GM10248 (cell line): ENCODE data around the gene ANTKMT.

ENCODE experiments used
- CTCF ChIA-PET: fragments of 300-600 bp; sonication (Branson Sonifier 250); formaldehyde crosslinking; extraction: SDS; loops from one replicate; lab custom pipeline; 2021; ENCODE audit warnings: antibody characterized with exemption; lab: Yijun Ruan, JAX
- POLR2A ChIA-PET: fragments of 350-650 bp; sonication (Branson Sonifier 250); formaldehyde crosslinking; extraction: SDS; loops from one replicate; lab custom pipeline; 2020; ENCODE audit warnings: antibody characterized with exemption; lab: Yijun Ruan, JAX
- DNase-seq: peaks from one replicate; pipeline ENCODE4 v3.0.0; 2012; ENCODE audit errors: extremely low spot score
- TF ChIP-seq, protein P1 (sequence below): IDR thresholded peaks from 2 replicates; pipeline ENCODE4 v1.5.1; 2012; ENCODE audit warnings: mild to moderate bottlenecking, low read depth; ENCODE audit errors: extremely low read depth, missing control alignments, control extremely low read depth

The ANTKMT gene

DNA sequence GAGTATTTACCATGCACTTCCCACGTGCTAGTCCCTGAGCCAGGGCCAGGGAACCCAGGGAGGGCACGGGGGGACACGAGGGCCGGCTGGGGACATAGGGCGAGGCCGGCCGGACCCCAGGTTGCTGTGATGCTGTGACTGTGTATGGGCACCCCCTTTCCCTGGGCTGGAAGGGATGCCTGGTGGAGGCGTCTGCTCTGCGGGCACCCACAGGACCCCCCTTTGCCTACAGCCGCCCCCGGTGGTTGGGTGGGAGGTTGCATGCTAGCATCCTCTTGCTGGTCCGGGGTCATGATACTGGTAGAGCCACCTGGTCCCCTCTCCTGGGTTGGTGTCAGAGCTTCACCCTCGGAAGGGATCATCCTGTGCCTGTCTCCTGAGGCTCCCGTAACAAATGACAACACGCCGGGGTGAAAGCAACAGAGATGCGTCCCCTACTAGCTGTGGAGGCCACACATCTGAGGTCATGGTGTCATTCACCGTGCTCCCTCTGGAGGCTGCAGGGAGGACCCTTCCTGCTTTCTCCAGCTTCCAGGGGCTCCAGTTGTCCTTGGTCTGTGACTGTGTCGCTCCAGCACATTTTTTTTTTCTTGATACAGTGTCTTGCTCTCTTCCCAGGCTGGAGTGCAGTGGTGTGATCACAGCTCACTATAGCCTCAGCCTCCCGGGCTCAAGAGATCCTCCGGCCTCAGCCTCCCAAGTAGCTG is 23.0 kb downstream of the ANTKMT start:
- ChIA-PET POLR2A (no interaction called here), CTCF (interaction anchor here (1.0 to 5.0 kb wide), 4 partner anchors 24 to 41 kb away, joined by 4 to 15 read pairs (median 6); partner anchors contain the start of gene ANTKMT)
- TF ChIP-seq, protein P1, sequence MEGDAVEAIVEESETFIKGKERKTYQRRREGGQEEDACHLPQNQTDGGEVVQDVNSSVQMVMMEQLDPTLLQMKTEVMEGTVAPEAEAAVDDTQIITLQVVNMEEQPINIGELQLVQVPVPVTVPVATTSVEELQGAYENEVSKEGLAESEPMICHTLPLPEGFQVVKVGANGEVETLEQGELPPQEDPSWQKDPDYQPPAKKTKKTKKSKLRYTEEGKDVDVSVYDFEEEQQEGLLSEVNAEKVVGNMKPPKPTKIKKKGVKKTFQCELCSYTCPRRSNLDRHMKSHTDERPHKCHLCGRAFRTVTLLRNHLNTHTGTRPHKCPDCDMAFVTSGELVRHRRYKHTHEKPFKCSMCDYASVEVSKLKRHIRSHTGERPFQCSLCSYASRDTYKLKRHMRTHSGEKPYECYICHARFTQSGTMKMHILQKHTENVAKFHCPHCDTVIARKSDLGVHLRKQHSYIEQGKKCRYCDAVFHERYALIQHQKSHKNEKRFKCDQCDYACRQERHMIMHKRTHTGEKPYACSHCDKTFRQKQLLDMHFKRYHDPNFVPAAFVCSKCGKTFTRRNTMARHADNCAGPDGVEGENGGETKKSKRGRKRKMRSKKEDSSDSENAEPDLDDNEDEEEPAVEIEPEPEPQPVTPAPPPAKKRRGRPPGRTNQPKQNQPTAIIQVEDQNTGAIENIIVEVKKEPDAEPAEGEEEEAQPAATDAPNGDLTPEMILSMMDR = no peak
- no peak for DNase-seq

DNA sequence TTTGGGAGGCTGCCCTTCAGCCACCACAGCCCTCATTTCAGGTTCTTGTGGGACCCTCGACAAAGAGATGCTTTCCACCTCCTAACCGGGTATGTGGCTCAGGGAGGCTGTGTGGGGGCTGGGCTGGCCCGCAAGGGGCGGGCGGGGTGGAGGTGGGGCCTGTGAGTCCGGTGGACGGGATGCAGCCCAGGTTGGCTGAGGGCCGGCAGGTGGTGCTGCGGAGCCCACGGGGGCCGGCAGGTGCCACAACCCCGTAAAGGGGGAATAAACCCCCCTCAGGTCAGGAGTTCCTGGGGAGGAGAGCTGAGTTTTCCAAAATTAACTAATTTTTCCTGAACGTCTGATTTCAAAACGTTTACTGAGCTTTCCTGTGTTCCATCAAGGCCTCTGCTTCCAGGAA is 24.8 kb downstream of the ANTKMT start:
- CTCF ChIA-PET = interaction anchor here (1.0 to 1.4 kb wide), 3 partner anchors 10 to 357 kb away, joined by 3 to 4 read pairs (median 3); no protein-coding TSS in a partner anchor
- peak; percentile 71 for DNase-seq
- TF ChIP-seq, protein P1 = peak; percentile 44
- POLR2A ChIA-PET = no interaction called here

DNA sequence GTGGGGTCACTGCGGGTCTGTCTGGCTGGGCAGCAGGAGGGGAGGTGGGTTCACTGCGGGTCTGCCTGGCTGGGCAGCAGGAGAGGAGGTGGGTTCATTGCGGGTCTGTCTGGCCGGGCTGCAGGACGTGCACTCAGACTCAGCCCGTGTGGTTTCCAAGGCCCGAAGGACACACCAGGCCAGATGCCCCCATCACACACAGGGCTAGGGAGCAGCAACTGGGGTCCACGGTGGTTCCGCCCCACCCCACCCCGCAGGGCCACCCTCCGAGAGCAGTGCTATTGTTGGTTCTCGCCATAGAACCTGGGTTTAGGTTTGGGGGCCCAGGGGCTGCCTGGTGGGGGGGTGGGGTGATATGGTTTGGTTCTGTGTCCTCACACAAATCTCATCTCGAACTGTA is 25.7 kb downstream of the ANTKMT start:
- POLR2A ChIA-PET = no interaction called here
- no peak for DNase-seq
- CTCF ChIA-PET = no interaction called here
- TF ChIP-seq, protein P1 = no peak

DNA sequence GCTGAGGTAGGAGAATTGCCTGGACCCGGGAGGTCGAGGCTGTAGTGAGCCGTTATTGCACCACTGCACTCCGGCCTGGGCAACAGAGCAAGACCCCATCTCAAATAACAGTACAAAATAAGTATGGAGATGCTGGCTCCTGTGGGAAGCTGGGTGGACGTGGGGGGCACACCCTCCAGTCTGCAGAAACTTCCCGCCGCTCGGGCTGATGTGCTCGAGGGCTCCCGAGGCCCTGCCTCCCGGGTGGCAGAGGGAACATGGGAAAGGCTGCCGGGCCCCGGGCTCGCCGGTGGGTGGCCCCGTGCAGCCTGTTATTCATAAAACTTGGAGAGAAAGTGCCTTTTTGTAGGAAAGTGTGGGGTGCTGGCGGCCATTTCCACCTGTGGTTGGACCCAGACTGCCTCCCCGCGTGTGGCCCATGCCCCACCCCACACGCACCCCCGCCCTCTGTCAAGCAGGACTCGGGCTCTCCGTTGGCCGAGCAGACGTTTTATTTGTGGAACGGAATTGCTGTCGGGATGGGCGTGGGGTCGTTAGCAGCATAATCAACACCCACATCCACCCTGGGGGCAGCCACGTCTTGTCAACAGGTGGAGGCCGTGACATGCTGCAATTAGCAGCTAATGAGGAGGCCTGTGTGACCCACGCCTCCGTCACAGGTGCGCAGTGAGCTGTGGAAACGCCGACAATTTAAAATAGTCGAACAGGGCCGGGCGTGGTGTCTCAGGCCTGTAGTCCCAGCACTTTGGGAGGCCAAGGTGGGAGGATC is 27.2 kb downstream of the ANTKMT start:
- ChIA-PET POLR2A (no interaction called here), CTCF (no interaction called here)
- no peak for DNase-seq
- TF ChIP-seq, protein P1 = no peak

DNA sequence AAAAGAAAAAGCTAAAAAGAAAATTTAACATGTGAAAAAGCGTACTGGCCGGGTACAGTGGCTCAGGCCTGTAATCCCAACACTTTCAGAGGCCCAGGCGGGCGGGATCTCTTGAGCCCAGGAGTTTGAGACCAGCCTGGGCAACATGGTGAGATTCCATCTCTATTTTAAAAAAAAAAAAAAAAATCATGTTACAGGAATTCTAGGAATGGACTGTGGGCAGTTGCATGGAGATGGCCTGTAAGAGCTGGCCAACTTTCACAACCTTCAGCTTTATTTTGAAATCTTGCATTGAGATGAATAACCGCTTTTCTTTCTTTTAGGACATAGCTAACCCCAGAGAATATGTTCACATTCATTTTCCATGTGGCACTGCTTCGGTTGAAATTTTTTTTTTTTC is 28.1 kb downstream of the ANTKMT start:
- POLR2A ChIA-PET = no interaction called here
- CTCF ChIA-PET = interaction anchor here (1.7 to 1.8 kb wide), 2 partner anchors 11 to 37 kb away, joined by 4 to 5 read pairs; partner anchors contain the start of gene MSLN
- no peak for DNase-seq
- TF ChIP-seq, protein P1 = no peak

DNA sequence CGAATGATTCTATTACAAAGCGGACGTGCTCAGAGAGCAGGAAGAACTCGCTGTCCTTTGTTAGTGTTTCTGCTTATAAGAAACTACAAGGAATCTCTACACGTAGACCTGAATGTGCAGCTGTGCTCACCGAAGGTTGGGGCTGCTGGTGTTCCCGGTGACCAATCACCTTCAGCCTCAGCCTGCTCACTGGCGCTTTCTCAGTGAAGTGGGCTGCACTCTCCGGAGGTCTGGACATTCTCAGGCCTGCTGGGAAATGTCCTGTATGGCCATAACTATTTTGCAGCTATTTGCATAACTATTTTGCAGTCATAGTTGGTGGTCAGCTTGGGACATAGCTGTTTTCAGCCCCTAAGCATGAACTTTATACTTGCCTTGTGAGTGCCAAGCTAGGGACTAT is 29.5 kb downstream of the ANTKMT start:
- CTCF ChIA-PET = interaction anchor here (0.9 to 2.1 kb wide), 5 partner anchors 10 to 307 kb away, joined by 3 to 8 read pairs (median 4); partner anchors contain the start of genes CIAO3 and MSLN
- TF ChIP-seq, protein P1 = no peak
- POLR2A ChIA-PET = no interaction called here
- DNase-seq = no peak
